SH-SY5Y (cell line): ENCODE measurements around the gene GSG1L.

ENCODE experiments used
- GATA2 ChIP-seq: IDR thresholded peaks from 2 replicates; pipeline ENCODE4 v1.6.1; 2011; ENCODE audit warnings: mild to moderate bottlenecking, low read depth, low read length
- GATA3 ChIP-seq: IDR thresholded peaks from 2 replicates; pipeline ENCODE4 v1.6.1; 2011; ENCODE audit warnings: low read depth, mild to moderate bottlenecking, low read length, moderate library complexity

Gene GSG1L

DNA sequence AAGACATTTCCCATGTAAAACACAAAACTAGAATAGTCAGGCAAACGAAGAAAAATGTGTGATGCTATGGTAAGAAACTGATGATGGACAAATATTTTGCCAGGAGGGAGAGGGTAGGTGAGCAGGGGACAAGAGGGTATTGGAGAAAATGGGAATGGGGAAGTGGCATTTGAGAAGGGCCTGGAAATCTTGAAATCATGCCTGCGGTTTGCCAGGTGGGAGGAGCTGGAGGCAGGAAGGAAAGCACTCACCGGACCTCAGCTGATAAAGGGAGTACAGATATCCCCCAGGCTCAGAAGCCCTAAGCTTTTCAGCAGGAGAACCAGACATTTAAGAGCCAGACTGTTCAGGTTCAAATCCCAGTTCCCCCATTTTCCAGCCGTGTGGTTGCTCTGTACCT is 103.6 kb downstream of the GSG1L start:
- TF ChIP-seq GATA3: no peak

DNA sequence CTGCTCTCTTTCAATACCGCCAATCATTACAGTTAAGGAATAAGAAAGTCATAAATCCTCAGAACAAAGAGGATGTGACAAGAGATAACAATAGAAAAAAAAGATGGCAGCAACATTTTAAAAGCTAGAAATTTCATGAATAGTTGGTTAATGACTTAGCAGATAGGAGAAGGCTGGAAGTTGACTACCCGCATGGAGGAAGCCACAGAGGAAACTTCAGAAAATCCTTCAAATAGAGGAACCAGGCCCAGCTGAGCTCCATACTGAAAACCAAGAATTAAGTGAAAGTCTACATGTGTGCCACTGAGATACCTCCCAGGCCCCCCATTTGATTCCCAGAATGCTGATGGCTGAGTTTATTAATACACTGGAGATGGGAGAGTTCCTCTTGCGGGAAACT is 109.3 kb downstream of the GSG1L start:
- TF ChIP-seq GATA3: no peak

DNA sequence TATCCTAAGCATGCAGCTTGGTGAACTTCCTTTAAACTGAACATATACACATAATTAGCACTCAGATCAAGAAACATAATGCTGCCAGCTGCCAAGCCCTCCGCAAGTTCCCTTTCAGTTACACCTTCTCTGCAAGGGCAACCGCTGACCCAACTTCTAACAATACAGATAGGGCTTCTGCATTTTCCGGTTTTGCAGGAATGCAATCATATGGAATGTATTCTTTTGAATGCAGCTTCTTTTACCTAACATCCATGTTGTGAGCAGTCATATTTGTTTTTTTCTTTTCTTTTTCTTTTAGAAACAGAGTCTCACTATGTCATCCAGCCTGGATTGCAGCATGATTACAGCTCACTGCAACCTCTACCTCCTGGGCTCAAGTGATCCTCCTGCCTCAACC is 110.7 kb downstream of the GSG1L start:
- no peak for TF ChIP-seq GATA3
- no peak for TF ChIP-seq GATA2

DNA sequence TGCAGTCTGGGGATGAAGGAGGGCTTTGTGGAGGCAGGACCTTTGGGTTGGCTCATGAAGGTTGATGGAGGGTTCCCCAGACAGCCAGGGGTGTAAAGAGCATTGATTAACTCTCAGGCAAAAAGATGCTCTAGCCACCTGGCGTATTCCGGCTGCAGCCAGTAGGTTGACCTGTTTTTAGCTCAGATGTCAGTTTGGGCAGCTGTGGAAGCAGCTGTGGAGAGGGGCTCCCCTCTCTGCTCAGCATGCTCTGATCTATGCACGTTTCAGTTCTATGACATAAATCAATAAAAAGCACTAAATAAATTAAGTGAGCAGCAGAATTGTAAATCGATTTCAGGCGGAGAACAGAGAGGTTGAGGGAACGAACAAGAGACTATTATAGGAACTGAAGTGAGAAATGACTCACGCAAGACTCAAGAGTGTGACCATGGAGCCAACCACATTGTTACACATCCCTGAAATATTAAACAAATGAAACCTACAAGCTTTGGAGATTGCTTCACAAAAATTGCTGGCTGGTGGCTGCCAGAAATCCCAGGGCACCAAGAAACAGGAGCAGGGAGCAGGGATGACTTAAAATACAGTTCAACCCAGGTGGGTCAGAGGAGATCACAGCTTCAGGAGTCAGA is 111.9 kb downstream of the GSG1L start:
- TF ChIP-seq GATA2 (no peak), GATA3 (no peak)

DNA sequence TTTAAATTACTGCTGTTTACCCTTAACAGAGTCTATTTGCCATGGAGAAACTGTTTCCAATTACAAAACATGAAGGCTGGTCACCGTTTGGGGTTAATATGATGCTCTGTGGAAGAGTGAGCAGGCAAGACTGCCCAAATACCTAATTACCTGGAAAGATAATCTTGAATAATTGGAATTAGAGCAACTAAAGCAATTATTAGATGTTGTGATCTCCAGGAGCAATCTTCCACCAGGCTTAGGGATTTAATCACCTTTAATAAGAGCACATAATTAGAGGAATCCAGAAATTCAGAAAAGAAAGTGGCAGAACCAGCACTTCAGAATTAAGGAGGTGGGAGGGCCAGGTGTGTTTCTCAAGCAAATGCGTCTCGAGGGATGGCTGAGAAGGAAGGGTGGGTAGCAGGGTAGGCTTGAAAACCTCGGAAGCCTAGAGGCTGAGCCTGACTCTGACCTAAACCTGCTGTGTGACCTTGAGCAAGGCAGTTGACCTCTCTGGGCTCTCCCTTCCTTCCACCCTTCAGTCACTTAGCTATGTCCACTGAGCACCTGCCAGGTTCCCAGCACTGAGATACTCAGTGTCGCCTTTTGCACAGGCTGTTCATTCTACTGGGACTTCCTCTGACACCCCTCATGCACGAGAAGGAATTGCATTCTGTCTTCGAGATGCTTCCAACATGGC is 113.2 kb downstream of the GSG1L start:
- TF ChIP-seq GATA2 (no peak), GATA3 (no peak)

DNA sequence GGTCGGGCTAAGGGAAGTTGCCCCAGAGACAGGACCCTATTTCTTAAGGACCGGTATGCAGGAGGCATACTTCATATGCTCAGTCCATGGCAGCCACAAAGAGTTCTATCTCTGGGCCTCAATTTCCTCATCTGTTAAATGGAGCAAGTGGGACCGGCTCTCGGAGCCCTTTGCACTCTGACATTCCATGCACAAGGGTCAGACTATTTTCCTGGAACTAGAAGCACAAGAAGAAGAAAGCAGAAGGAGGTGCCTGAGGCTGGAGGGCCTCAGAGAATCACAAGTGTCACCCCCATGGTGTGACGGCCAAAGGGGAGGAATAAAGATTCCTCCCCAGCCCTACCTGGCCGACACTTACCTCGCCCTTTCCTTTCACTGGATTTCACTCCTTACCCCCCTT is 115.8 kb downstream of the GSG1L start:
- no peak for TF ChIP-seq GATA2
- no peak for TF ChIP-seq GATA3

DNA sequence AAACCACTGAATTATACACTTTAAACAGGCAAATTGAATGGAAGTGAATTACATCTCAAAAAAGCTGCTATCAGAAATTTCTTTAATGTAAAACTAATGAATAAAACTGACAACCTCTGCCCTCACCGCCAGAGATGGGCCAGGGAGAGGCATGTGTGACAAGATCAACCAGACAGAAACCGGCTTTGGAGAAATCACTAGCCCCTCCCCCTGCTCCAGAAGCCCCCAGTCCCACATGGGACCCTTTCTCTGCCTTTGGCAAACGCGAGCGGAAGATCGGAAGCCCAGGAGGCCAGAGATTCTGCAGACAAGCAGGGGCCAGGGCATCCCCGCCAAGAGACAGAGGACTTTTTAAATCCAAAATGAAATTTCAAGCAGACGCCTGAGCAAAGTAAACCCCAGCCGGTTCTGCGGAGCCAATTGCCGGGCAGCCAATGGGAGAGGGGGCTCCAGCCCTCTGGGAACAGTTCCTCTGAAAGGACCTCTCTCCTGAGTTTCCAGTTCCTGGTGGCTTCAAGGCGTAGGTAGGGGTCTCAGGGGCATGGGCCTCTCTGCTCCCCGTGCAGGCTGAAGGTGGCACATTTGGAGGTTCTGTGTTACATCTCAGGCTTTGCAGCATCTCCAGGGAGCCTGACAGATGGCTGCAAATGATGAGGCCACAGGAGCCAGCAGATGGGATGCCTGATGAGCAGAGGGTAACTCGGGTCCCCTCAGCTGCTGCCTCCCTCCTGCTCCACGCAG is 118.1 kb downstream of the GSG1L start:
- no peak for TF ChIP-seq GATA3
- TF ChIP-seq GATA2: peak; percentile 13; the same call in 1 of the 2 replicates

DNA sequence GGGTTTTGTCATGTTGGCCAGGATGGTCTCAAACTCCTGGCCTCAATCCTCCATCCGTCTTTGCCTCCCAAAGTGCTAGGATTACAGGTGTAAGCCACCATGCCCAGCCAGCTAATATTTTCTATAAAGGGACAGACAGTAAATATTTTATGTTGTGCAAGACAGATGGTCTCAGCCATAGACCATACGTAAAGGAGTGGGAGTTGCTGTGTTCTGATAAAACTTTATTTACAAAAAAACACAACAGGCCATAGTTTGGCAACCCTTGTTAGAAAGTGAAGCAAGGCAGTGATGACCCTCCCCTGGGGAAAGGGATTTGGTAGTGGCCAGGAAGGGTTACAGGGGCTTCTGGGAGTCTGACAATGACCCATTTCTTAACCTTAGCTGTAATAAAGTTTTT is 119.7 kb downstream of the GSG1L start:
- TF ChIP-seq GATA2: no peak
- TF ChIP-seq GATA3: no peak

DNA sequence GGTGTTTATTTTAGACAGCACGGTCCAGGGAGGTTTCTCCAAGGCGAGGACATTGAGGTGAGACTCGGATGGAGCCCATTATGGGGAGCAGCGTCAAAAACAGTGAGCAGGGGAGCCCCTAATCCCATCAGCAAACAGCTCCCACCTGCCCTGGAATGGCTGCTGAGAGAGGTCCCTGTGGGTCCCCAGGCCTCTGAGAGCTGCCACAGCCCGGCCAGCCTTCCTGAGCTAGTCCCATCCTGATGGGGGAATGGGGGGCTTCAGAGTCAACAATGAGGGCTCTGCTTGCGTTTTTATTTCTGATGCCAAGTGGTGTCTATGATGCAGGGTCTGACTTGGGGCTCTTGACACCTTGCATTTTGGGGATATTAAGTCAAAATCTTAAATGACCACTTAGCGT is 128.4 kb downstream of the GSG1L start:
- TF ChIP-seq GATA2 (no peak), GATA3 (no peak)

DNA sequence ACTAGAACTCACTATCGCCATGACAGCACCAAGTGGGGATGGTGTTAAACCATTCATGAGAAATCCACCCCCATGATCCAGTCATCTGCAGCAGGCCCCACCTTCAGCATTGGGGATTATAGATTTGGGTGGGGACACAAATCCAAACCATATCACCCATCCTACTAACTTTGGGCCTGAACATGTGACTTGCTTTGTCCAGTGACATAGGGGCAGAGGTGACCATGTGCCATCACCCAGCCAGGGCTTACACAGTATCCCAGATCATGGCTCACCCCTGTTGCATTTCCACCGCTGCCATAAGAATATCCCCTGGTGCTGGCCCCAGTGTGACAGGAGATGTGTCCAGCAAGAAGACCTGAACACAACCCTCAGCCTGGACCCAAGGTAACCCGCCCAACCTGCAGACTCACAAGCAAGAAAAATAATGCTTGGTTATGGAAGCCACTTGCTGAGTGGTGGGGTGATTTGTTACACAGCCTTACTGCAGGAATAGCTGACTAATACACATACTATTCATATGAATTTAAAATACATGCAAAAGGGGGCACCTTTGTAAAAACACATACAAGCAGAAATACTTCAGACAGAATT is 130.9 kb downstream of the GSG1L start:
- TF ChIP-seq GATA3: no peak
- TF ChIP-seq GATA2: no peak

DNA sequence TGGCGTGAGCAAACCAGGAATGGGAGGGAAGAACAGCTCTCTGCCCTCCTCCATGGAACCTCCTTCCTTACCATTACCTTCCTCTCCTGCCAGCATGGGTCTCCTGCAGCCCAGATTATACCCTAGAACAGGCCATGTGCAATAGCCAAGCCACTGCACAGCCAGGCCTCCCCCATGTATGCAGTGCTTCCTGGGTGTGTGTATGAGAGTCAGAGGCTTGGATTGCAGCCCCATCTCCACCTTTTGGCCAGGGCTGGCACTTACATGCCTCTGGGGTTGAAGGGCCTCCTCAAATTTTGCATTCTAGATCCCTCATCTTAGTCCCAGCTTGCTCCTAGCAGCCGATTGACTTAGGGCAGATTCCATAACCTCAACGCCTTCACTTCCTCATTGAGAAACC is 133.7 kb downstream of the GSG1L start:
- TF ChIP-seq GATA2 (no peak), GATA3 (no peak)

DNA sequence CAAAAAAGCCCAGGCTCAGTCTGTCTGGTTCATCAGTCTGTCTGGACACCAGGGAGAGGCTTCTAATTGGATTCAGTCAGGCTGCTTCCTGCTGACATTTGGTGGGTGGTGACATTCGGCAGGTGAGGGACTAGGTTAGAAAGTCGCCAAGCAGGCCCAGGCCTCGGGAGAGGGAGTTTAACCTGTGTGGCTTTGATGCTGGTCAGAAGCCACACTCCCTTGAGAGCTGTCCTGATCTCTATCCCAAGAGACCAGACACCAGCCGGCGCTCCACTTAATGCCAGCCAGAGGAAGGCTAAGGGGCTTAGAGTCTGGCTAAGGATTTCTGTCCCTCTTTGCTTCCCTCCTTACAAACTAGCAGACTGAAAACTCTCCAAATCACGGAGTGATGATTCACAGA is 135.0 kb downstream of the GSG1L start:
- no peak for TF ChIP-seq GATA2
- no peak for TF ChIP-seq GATA3

DNA sequence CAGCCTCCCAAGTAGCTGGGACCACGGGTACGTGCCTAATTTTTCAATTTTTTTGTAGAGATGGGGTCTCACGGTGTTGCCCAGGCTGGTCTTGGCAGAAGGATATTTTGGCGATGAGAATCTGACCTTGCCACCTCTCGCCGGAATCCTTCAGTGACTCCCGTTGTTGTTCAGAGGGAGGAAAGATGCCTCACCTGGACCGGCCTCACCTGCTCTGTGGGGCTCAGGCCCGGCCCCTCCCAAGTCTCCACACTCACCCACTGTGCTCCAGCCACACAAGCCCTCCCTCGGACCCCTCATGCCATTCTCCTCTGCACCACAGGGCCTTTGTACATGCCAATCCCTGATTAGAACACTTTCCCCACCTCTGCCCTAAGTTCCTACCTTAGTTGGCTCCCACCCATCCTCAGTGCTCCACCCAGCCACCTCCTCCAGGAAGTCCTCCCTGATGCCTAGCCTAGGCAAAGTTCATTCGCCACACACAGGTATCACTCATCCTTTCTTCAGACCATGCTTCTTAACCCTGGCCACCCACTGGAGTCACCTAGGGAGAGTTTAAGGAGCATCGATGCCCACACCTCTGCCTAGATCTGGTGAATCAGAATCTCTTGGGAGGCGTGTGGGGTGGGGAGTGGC is 136.1 kb downstream of the GSG1L start:
- TF ChIP-seq GATA3 (no peak), GATA2 (no peak)

DNA sequence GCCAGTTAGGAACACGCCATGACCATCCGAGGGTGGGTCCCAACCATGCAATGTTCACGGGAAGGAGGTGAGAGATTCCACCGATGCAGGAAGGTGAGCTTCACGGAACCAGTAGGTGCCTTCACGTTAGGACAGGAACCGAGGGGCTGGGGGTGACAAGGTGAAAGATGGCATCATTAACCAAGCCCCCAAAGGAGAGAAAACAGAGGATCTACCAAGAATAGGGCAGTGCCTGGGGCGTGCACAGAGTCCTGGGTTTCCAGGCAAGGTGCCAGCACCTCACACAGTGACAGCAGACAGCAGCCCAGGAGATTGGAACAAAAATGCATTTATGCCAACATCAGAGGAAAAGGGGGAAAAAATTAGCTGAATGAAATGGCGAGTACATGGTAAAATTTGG is 137.9 kb downstream of the GSG1L start:
- TF ChIP-seq GATA2 (no peak; the same call in 1 of the 2 replicates), GATA3 (no peak)

DNA sequence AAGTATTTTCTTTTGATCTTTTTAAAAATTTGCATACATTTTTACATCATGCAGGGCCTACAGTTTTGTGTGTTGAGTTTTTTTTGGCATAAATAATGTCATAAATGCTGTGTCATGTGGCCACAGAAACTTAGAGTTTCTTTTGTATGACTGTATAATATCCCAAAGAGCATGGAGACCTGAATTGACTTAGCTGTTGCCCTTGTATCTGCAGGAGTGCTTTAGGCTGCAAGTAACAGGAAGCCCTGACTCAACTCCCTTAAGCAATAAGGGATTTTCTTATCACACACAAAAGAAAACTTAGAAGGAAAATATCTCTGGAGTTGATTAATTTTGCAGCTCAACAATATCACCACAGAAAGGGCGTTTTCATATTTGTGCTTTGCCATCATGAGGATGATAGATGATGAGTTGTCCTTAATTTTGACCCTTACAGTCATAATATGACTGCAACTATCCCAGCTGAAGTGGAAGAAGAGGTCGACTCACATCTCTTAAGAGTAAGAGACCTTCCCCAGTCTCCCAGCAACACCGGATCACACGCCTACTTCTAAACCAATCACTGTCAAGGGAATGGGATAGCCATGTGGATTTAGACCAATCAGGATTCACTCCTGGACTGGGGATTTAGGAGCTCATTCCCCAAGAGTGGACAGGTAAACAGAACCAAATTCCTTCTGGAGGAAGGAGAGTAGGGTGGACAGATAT is 138.9 kb downstream of the GSG1L start:
- no peak for TF ChIP-seq GATA2
